ENCODE data around the gene SNX24.
"Not testable (repeated sequence)": the region's sequence is repeated elsewhere in the genome, so short reads cannot be mapped to it uniquely, and the experiment has no call there.

SNX24 gene, protein sequence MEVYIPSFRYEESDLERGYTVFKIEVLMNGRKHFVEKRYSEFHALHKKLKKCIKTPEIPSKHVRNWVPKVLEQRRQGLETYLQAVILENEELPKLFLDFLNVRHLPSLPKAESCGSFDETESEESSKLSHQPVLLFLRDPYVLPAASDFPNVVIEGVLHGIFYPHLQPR

DNA sequence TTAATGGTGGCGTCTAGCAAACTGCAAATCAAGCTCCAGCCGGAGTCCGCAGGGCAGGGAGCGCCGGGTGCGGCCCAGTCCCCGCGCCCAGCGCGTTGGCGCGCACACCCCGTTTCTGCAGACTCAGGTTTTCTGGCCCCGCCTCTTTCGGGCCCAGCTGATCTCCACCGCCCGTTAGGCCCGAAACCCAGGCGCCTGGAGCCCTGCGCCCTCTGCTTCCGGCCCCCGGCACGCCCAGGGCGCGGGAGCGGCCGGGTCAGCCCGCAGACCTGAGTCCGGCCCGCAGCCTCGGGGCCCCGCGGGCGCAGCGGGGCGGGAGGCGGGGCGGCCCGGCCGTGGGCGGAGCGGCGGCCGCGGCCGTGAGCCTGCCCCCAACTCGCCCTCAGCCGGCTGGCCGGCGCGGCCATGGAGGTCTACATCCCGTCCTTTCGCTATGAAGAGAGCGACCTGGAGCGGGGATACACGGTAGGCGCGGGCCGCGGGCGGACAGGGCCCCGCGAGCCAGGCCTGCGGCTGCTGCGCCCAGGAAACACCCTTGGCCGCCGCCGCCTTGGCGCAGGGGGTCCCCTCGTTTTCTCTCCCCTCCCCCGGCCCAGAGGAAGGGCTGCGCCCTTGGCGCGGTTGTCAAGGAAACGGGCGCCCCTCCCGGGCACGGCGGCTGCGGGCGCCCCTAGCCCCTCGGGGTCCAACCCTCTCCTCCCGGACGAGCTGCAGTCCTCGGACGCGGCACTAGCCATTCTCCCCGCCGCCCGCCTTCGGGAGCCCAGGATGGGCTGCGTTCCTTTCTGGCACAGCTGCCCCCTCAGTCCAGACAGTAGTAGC is at the start of gene SNX24:
Gene SNX24, plus strand, starts transcription at position 385 of the 822 bp plus-strand sequence. Its CDS starts 21 bp downstream, at position 406.
- DNase-seq (ENCODE audit: low spot score), result peak; percentile 65

DNA sequence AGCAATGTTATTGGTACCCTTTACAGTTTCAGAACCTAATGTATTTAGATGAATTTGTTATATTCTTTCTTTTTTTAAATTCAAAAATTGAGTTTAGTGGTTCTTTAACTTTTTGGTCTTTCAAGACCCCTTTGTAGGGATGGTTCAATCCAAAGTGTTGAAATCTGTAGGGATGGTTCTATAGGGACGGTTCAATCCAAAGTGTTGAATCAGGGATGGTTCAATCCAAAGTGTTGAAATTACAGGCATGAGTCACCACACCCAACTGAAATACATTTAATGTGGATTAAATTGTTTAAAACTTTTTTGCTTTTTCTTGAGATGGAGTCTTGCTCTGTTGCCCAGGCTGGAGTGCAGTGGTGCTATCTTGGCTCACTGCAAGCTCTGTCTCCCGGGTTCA is 39.9 kb upstream of the SNX24 start:
- DNase-seq (ENCODE audit: low spot score), result no peak

DNA sequence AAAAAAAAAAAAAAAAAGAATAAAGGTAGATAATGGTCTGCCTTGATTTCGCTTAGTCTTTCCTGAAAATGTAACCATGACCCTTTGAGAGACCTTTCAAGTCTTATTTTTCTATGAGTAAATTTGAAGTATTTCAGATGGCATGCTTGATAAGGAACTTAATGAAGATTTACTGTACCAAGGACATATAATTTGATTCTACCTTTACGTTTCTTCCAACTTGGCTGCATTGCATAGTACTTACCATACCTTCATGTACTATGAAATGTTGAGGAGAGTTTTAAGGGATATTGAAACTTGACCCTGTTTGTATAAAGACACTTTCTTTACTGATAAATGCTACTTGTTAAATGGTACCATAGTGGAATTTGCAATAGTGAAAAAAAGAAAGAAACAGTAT is 35.0 kb upstream of the SNX24 start:
- no peak for DNase-seq (ENCODE audit: low spot score)

DNA sequence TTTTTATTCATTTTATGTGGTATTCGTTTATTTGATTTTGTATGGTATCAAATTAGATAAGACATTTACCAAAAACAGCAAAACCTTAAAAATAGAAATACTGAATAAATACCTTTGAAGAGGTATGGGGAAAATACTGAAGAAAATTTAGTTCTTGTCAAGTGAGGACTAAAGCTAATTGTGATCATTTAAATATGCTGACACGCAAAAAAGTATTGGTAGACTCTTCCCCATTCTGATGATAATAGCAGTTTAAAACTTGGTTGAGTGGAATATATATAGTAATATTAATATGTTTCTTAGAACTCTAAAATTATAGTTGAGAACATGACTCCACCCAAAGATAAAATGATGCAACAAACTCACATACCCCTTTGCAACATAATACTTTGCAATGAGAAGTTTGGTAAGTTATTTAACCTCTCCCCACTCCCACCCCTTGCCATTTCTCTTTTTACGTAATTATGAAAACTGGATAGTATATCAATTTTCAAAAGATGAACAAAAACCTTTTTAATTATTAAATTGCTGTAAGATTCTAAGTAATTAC is 30.1 kb upstream of the SNX24 start:
- no peak for DNase-seq (ENCODE audit: low spot score)

DNA sequence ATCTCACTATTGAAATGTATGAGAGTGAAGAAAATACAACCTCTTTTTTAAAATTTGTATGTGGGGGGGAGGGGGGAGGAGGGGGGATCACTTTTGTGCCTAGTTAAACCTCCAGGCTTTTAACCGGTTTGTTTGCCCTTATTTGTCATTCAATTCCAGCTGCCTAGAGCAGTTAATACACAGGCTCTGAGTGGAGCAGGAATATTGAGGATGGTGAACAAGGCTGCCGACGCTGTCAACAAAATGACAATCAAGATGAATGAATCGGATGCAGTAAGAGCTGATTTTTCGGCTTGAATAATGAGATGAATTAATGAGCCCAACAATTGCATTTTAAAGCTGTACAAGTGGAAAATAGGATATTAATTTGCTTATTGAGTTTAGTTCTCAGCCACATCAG is 28.7 kb upstream of the SNX24 start:
- DNase-seq (ENCODE audit: low spot score), result no peak

DNA sequence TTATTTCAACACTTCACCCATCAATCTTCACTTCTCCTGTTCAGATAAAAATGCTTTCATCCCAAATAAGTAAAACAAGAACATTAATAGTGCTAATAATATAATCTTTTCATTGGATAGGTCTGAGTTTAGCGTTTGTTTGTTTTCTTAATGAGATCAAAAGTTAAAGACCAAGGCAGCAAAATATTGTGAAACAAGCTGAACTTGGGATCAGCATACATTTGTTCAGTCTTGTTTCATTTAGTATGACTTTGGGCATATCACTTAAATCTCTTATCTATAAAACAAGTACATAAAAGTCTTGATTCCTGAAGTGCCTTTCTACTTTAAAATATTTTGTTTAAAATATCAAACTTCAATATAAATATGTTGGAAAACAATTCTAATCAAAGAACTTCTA is 13.4 kb upstream of the SNX24 start:
- no peak for DNase-seq (ENCODE audit: low spot score)

DNA sequence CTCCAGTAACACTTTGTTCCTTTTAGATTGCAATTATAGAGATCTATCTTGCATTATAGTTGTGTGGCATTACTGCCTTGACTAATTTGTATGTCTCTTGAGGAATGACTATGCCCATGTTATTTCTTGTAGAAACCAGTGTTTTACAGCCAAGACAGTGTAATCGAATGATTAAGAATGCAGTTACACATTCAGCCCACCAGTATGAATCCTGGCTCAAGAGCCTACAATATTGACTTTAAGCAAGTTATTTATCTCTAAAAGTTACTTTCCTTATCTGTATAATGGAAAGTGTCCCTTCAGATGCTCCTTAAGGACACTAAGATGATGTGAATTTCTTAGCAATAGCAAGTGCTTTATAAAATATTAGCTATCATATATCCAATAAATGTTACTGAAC is 9.7 kb upstream of the SNX24 start:
- DNase-seq (ENCODE audit: low spot score), result no peak

DNA sequence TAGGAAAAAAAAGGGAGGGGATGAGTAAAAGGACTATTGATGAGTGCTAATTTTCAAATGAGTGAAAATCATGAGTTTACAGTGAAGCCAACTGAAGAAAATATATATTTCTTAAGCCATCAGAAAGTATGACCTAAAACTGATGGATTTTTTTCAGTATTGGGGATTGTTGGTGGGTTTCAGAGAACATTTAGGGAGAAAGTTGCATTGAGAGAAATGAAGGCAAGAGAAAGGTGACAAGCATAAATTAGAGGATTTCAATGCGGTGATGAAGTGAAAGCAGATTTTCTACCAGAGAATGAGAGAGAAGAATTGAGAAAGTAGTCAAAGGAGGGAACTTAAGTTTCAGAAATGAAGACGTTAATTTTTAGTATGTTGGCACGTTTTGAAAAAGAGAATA is 8.5 kb upstream of the SNX24 start:
- no peak for DNase-seq (ENCODE audit: low spot score)

DNA sequence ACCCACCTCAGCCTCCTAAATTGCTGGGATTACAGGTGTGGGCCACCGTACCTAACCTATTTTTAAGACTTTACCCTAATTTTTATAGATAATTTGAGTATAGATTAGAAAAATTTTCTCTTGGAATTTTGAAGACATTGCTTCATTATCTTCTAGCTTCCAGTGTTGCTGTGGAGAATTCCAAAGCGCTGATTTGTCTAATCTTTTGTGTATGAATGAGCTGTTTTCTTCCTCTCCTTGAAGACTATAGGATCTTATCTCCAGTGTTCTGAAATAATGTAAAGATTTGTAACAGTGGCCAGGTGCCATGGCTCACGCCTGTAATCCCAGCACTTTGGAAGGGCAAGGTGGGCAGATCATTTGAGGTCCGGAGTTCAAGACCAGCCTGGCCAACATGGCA is 5.7 kb upstream of the SNX24 start:
- DNase-seq (ENCODE audit: low spot score), result no peak

DNA sequence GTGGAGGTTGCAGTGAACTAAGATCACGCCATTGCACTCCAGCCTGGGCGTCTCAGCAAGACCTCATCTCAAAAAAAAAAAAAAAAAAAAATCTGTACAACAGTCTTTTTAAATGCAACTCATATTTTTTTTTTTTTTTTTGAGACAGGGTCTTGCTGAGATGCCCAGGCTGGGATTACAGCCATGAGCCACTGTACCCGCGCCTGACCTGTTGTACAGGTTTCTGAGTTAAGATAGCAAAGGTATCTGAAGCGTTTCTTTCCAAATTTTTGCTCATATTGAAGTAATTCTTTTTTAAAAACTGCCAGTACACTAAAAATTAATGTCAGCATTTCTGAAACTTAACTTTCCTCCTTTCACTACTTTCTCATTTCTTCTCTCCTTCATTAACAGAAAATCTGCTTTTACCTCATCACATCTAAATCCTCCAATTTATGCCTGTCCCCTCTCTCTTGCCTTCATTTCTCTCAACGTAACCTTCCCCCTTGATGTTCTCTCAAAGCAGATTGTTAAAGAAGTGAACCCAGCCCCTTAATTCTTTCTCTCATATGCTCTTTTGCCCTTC is 3.3 kb upstream of the SNX24 start:
- DNase-seq (ENCODE audit: low spot score), result no peak

DNA sequence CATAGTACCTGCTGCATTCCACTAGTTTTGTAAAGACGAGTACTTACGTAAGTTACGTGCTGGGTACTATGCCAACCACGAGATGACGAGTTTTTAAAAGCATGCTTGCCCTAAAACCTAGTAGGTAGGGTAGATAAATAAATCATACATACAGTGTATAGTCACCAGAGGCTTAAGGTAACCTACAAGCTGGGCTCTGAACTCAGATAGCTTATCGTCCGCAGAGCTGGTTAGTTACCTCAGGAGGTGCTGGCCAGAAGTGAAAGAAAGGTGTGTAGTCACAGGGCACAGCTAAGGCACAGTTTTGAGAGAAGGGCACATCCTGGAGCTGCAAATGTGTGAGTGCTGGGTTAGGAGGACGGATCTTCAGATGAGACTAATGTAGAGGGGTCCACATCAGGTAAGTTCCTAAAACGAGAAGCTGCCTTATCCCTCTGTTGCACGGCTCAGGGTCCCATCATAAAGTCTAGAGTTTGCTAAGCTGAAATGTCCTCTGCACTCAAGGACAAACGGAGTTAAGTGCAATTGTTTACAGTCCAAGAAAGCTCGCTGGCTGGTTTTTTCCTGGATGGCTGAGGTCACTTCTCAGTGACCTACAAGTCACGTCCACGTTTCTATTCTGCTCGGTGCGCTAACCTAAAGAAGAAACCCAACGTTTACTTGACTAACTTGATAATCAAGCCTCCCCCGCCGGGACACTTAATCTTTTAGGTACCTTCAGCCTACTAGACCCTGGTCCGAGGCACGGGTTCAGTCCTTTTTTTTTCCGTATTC is 1.1 kb upstream of the SNX24 start:
- peak; percentile 45 for DNase-seq (ENCODE audit: low spot score)

DNA sequence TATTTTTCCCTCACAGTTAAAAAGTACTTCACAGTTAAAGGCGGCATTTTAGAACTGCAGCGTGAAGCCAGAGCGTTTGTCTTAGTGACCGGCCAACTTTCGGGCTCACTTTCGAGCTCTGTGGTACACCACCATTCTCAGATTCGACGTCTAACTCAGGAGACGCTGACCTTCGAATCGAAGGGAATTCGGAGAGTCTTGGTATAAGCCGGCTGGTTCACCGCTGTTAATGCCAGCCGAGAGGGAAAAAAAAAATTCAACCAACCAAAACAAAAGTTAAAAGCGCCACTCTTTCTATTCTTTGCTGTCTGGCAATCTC is 544 bp upstream of the SNX24 start:
- DNase-seq (ENCODE audit: low spot score), result no peak

DNA sequence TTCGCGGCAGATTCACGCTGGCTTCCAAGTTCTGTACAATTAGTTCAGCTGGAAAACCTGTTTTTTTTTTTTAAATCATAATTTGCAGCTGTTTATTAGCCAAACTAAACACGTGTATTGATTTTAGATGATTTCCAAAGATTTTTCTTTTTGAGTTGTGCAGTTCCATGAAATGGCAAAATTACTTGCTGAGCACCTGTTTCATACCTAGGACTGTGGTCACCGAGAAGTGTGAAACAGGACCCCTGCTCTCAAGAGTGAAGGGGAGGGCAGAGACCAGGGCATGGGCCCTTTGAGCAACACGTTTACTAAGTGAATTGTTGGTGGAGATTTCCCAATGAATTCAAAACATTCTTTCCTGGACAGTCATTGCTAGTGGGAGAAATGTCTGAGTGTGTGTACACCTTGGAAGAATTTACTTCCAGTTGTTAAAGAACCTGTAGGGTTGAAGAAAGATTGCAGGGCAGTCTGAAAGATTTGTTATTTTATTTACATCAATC is 688 bp downstream of the SNX24 start:
- peak; percentile 38 for DNase-seq (ENCODE audit: low spot score)

DNA sequence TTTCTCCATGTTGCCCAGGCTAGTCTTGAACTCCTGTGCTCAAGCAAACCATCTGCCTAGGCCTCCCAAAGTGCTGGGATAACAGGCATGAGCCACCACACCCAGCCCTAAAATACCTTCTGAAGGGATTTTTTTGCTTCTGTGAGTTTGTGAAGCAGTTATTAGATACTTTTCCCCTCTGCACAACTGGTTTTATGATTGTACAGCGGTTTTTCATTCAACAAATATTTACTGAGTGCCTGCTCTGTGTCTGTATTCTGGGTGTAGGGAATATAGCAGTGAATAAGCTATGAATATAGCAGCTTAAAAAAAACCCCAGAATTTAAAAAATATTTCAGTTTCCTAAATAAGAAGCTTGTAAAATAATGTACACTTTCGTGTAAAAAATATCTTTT is 2.3 kb downstream of the SNX24 start:
- no peak for DNase-seq (ENCODE audit: low spot score)

DNA sequence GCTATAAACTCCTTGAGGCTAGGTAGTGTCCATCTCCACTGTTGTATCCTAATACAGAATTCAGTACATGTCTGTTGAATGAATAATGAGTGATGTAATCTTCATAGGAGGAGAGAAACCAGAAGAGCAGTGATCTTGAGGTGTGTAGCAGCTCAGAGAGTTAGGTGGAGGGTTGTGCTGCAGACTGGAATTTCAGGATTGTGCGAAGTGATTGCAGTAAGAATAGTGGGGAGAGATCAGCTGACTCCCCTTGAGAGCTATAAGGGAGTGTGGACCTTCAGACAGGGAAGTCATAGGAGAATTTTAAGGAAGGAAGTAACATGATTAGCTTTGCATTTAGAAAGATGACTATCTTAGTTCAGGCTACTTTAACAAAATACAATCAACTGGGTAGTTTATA is 4.4 kb downstream of the SNX24 start:
- peak; percentile 53 for DNase-seq (ENCODE audit: low spot score)

DNA sequence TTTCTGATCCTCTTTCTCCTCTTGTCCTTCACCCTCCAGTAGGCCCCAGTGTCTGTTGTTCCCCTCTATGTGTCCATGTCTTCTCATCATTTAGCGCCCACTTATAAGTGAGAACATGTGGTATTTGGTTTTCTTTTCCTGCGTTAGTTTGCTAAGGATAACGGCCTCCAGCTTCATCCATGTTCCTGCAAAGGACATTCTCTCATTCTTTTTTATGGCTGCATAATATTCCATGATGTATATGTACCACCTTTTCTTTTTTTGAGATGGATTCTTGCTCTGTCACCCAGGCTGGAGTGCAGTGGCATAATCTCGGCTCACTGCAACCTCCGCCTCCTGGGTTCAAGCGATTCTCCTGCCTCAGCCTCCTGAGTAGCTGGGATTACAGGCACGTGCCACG is 12.1 kb downstream of the SNX24 start:
- DNase-seq (ENCODE audit: low spot score), result not testable (repeated sequence)

DNA sequence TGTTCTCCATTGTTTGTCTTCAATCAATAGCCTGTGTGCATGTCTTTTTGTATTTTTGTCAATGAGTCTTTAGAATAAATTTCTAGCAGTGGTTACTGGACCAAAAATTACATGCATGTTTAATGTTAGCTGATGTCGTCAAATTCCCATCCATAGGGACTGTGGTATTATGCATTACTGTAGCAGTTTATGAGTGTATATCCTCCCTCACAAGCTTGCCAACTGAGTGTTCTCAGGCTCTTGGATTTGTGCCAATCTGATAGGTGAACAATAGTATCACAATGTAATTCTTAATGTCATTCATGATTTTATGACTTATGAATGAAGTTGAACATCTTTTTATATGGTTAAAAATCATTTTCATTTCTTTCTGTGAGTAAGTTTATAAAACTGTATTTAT is 13.0 kb downstream of the SNX24 start:
- DNase-seq (ENCODE audit: low spot score), result no peak

DNA sequence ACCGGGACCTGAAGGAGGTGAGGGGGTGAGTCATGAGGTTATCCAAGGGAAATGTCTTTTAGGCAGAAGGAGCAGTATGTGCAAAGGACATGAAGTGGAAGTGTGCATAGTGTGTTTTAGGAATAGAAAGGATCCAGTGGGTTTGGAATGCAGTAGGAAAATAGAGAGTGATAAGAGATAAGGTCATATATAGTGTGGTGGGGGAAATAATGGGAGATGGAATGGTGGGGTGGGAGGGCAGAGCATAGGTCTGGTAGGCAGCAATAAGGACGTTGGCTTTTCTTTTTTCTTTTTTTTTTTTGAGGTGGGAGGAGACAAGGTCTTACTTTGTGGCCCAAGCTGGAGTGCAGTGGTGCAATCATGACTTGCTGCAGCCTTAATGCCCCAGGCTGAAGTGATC is 17.8 kb downstream of the SNX24 start:
- DNase-seq (ENCODE audit: low spot score), result no peak

DNA sequence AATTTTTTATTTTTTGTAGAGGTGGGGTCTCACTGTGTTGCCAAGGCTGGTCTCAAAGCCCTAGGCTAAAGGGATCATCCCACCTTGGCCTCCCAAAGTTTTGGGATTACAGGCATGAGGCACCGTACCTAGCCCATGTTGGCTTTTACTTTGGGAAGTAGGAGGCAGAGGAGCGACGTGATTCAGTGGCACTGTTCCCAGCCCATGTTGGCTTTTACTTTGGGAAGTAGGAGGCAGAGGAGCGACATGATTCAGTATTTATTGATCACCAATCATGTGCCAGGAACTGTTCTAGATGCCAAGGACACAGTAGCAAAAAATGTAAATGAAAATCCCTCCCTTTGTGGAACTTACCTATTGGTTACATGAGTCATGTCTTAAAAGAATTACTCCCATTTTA is 18.3 kb downstream of the SNX24 start:
- DNase-seq (ENCODE audit: low spot score), result no peak

DNA sequence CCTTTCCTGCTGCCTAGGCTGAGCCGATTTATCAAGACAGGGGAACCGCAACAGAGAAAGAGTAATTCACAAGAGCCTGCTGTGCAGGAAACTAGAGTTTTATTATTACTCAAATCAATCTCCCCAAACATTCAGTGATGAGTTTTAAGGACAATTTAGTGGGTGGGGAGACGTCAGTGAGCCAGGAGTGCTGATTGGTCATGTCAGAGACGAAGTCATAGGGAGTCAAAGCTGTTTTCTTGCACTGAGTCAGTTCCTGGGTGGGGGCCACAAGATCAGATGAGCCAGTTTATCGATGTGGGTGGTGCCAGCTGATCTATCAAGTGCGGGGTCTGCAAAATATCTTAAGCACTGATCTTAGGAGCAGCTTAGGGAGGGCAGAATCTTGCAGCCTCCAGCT is 19.0 kb downstream of the SNX24 start:
- no peak for DNase-seq (ENCODE audit: low spot score)

DNA sequence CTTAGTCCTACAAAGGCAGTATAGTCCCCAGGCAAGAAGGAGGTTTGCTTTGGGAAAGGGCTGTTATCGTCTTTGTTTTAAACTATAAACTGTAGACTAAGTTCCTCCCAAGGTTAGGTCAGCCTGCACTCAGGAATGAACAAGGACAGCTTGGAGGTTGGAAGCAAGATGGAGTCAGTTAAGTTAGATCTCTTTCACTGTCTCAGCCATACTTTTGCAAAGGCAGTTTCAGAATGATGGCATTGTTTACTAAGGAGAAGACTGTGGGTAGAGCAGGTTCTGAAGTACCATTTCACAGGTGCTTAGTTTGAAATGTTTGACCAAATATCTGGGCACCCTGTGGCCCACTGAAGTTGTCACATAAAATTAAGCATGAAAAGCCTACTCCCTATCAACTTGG is 19.4 kb downstream of the SNX24 start:
- DNase-seq (ENCODE audit: low spot score), result no peak

DNA sequence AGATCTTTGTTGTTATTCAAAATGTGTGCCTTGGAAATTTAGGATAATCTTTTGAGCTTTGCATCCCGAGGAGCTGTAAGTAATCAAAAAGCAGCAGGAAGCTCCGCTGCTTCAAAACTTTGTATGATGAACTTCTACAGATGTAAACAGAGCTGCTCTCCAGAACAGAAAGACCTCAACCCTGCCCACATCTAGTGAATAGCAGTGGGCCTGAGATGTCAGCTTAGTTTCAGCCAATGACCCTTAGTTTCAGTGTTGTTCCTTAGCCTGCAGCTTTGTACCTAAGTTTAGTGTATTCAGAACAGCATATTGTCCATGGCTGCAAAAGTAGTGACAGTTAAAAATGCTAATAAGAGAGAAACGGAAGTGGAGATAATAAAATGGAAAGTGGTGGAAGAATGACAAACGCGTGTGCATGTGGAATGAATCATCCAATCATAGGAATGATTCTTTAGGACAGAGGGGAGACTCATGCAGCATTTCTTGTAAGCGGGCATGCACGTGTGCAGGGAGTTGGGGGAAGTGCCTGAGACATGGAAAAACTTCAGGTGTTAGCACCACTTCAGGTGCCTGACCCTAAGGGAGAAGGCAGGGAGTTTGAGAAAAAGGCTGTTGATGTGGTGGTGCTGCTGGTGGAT is 24.9 kb downstream of the SNX24 start:
- no peak for DNase-seq (ENCODE audit: low spot score)
